T follicular helper cell (primary cell): Measurements from ENCODE around the gene OSBPL3.

ENCODE experiments used
- DNase-seq: peaks from one replicate; pipeline ENCODE4 v3.0.0-alpha.2; 2020; ENCODE audit warnings: low read depth

Gene OSBPL3

DNA sequence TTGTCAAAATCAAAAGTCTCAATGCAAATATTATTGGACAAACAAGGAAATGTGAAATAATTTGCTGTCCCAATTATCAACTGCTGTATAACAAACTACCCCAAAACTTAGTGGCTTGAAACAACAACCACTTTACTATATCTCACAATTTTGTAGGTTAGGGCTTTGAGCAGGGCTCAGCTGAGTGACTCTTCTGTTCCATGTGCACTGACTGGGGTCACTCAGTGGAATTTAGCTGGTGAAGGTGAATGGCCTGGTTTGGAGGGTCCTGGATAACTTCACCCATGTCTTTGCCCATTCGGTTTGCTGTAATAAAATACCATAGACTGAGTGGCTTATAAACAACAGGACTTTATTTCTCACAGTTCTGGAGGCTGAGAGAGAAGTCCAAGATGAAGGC is 219.0 kb downstream of the OSBPL3 start:
- DNase-seq: no peak

DNA sequence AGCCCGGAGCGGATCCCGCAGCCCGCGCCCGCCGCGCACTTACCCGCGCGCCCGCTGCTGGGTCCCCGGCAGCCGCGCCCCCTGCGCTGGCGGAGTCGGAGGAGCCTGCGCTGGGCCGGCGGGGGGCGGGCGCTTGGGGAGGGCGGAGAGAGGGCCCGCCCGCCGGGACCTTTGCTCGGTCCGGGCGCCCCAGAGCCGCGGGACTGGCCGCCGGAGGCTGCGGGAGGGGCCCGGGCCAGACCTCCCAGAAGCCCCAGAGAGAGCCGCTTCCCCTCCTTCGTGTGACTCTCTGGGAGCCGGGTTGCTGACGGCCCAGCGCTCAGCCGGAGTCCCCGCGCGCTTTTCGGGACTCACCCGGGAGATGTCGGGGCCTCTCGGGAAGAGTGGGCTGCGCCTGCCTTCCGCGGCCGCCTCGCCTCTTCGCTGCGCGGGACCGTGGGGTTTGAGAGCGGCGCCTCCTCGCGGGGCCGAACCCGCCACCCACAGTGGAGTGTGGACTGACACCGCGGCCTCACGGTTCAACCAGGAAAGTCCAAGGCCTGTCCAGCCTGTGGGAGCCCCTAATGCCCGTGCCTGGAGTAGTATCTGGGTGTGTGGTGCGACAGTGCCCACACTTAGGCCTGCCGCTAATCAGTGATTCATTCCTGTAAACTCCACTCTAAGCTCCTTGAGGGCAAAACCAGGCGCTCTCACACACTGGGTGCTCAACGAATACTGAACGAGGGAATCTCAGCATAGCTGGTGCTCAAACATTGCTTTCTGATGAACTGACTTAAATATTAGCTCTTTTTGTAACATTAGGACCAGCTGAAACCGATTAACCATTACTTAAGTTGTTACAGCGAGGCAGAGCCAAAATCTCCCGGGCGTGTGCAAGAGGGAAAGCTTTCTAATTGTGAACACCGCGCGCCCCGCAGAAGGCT is 222.4 kb downstream of the OSBPL3 start, which contains the start of gene GSDME:
Gene GSDME, minus strand, starts transcription at position 112 of the 923 bp plus-strand sequence. CDS start 7,690 bp downstream, outside the sequence.
- DNase-seq: no peak

DNA sequence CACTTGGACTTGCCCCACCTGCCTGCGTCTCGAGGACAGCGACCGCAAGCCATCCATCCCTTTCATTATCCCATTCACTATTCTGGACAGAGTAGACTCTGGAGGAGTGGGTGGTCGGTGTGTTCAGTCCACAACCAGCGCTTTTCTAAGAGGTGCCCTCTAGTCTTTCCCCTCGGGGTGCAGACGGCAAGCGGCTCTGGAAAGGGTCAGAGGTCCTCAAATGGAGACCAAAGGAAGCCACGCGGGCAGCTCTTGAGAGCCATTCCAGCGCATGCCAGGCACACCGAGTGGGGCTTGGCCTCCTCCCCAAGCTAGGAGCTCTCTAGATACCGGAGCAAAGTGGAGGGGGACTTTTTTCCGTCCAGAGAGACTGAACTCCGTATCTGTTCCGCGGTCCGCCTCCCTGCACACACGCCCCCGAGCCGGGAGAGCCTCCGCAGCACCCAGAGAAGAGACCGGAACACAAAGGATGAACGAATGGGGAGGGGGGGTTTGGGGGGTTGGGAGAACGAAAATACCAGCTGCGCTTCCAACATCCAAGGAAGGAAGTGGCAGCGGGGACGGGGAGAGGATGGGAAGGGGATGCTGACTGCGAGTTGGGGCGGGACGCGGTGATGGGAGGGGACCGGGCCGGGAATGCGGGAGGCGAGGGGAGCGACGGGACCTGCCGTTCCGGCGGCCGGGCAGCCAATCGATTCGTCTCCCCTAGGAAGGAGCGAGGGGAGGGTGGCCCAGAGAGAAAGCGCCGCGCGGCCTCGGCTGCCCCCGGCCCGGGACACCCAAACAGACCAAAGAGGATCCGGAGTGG is 223.2 kb downstream of the OSBPL3 start:
- DNase-seq: no peak

DNA sequence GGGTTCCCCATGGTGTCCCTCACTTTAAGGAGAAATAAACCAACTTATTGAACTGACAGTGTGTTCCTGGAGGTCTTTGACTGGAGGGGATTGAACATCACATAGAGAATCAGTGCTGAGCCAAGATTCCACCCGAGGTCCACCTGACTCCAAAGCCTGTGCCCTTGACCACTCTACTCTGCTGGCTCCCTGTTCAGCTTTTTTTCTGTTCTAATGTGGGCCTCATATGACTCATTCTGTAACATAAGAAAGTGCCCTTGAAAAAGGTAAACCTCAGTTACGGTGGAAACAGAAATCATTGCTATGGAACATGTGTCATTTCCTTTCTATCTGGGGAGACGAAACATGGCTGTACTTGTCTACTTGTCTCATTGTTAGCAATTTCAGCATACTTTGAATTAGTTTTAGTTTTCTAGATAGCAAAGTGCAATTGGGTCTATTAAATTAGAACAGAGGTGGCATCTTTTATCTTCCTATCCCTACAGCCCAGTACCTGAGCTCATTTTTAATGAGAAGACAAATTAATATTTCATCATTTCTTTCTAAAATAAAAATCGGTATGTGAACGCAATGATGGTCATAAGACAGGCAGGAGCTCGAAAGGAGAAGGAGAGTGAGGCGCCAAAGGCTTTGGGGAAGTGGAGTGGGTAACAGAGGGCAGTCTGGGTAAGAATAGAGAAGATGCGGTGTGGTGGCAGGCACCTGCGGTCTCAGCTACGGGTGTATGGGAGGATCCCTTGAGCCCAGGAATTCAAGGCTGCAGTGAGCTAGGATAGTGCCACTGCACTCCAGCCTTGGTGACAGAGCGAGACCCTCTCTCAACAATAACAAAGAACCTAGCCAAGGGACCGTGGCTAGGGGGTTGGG is 224.2 kb downstream of the OSBPL3 start:
- DNase-seq: no peak

DNA sequence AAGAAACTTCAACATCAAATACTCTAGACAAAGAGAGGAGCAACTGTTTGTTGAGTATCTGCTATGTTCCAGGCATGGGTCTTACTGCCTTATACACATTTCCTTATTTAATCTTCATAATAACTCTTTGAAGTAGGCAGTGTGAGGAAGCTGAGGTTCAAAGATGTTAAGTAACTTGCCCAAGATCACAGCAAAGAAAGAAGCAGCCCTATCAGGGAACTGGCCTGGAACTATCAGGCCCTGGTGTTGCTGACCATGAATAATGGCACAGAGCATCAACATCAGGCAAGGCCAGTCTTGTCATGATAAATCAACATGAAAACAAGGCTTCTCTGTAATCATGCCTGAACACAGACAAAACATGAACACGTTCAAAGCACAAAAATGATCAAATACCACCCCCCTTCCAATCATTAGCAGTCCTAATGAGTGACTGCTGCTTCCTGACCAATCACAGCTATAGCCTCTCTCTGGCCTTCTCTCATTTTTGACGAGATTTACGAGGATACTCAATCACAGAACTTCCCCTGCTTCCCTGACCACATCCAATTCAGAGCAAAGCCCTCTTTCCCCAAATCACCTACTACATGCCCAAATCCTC is 225.0 kb downstream of the OSBPL3 start:
- DNase-seq: no peak

DNA sequence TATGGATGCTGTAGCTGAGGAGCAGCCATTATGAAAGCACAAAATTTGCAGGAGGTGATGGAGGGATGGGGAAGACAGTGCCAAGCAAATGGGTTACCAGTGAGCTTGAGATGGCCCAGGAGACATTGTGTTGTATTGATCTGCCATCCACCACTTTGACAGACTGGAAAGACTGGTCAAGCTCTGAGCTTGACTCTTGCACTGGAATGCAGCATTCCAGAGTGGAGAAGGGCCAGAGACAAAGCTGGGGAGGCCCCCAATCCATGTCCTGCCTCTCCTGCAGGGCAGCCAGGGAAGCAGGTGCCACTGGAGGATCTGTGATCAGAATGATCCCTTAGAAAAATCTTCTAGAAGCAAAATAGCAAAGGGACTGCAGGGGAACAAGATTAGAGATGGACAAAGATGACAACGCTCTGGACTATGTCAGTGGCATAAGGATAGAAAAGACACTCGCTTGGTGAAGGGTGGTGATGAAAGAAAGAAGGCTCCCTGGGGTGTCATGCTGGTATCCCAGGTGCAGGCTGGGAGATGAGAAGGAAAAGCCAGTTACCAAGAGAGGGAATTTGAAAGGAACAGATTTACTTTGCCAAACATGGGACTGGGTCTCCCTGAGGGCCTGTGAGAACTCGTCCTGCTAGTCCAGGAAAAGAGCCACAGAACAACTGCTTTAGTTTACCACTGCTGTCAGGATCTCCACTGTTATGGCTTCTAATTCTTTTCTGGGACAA is 227.7 kb downstream of the OSBPL3 start:
- DNase-seq: no peak

DNA sequence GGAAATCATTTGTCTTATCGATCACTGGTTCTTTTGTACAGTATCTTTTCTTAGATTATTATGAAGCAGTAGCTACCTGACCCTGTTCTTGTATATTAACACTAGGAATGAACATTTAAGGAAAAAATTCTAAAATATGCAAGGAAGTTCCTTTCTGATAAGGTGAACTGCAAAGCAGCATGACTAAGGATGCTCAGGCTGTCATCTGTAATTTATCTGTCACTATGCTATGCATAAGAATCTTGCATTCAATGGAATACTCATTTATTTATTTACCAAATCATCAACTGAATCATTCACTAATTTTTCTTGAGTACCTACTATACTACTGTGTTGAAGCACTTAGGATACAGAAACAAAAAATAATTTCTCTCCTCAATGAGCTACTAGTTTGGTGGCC is 228.5 kb downstream of the OSBPL3 start:
- DNase-seq: no peak

DNA sequence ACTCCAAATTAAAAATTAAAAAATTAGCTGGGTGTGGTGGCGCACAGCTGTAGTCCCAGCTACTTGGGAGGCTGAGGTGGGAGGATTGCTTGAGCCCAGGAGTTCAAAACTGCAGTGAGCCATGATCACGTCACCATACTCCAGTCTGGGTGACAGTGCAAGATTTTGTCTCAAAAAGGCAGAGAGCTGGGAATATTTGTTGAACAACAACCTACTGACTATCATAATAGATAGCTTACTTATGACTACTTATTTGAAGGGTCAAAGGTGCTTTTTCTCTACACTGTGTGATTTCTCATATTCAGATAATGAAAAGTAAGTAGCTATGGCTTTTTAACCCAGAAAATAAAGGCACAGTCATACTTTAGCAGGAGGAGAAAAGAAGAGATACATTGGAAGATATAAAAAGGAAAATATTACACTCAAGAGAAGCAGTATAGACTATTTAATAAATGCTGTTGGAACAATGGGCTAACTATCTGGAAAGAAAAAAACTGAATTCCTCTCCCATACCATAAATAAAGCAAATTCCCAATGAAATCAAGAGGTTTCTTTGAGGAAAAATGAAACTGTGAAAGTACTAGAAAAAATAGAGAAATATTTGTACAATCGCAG is 229.4 kb downstream of the OSBPL3 start:
- no peak for DNase-seq

DNA sequence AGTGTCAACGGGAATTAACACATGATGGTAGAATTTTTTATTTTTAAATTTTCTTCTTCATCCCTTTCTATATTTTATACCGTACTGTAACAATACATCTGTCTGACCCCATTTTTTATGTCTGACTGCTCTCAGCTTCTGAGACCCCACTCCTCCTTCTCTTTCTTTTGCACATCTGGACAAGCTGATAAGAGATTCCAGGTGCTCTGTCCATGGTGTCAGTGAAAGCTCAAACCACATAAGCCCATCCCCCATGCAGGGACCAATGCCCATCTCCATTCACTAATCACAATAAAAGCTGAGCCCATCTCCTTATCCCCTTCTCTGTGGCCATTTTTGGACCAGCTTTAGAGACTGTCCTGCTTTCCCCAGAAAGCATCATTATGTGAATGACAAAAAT is 231.5 kb downstream of the OSBPL3 start:
- DNase-seq: no peak
